ENCODE data around the gene USP28.
"Not testable (repeated sequence)": the region's sequence is repeated elsewhere in the genome, so short reads cannot be mapped to it uniquely, and the experiment has no call there.

Gene USP28

DNA sequence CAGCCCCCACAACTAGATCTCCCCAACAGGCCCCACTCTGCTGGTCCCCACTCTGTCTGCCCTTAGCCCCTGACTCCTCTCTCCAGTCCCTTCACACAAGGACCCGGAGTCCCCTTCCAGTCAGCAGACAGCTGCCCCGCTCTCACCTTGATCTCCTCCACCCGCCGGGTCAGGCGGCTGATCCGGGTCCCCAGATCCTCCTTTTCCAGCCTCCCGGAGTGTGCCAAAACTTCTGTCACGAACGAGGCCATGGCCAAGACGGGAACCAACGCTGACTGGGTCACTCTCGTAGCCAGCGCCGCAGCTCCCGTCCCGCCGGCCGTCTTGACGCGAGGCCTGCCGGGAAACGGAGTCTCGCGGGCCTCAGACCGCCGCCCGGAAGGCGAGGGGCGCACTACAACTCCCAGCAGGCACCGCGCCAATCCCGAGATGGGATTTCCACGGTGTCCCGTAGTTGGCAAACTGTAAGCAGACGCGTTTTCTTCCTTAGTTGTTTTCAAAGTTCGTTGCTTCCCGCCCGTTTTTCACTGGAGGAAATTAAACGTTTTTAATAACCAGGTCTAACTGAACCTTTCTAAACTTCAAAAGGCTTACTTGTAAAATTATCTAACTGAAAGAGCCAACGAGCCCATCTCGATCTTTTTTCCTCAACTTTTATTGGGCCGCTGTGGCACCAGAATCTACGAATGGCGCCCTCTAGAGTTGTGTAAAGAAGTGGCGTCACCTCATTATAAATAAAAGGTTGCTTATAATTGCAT lies 101.8 kb downstream of the USP28 start, which contains the start of gene ZW10:
Gene ZW10 (minus strand): TSS at position 277 of the 758 bp plus-strand sequence. CDS start 26 bp downstream, at position 251.
- ATAC-seq (ENCODE audit: low read depth) (peak; percentile 96), DNase-seq (ENCODE audit: low spot score) (peak; percentile 95)
- Histone ChIP-seq H3K9me3 (ENCODE audit: severe bottlenecking) (no peaks in the 10 kb centered on the region), H3K27ac (ENCODE audit: poor library complexity, severe bottlenecking) (peak within 1 kb of the TSS; percentile 22), H3K27me3 (ENCODE audit: insufficient read depth, poor library complexity, severe bottlenecking) (no peaks in the 10 kb centered on the region), H3K4me1 (ENCODE audit: insufficient read depth, poor library complexity, severe bottlenecking) (peaks cover 11% of the 10 kb centered on the region), H3K4me3 (ENCODE audit: severe bottlenecking) (peak within 1 kb of the TSS; percentile 63), H3K36me3 (ENCODE audit: low read depth) (peaks cover 22% of the 10 kb centered on the region)
- TF ChIP-seq, protein P1, sequence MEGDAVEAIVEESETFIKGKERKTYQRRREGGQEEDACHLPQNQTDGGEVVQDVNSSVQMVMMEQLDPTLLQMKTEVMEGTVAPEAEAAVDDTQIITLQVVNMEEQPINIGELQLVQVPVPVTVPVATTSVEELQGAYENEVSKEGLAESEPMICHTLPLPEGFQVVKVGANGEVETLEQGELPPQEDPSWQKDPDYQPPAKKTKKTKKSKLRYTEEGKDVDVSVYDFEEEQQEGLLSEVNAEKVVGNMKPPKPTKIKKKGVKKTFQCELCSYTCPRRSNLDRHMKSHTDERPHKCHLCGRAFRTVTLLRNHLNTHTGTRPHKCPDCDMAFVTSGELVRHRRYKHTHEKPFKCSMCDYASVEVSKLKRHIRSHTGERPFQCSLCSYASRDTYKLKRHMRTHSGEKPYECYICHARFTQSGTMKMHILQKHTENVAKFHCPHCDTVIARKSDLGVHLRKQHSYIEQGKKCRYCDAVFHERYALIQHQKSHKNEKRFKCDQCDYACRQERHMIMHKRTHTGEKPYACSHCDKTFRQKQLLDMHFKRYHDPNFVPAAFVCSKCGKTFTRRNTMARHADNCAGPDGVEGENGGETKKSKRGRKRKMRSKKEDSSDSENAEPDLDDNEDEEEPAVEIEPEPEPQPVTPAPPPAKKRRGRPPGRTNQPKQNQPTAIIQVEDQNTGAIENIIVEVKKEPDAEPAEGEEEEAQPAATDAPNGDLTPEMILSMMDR (IDR thresholded peaks at IDR 0.05; ENCODE audit: poor library complexity, severe bottlenecking): peak; percentile 98

GRCh38 chr11:113773092-113773415 lies 102.3 kb downstream of the USP28 start:
- ATAC-seq (ENCODE audit: low read depth) (peak; percentile 48), DNase-seq (ENCODE audit: low spot score) (no peak)
- peaks cover 27% of the 10 kb centered on the region for H3K36me3 ChIP-seq (ENCODE audit: low read depth)
- TF ChIP-seq, protein P1 (IDR thresholded peaks at IDR 0.05; ENCODE audit: poor library complexity, severe bottlenecking): no peak
- H3K9me3 ChIP-seq (ENCODE audit: severe bottlenecking): no peaks in the 10 kb centered on the region
- peaks cover 10% of the 10 kb centered on the region for H3K4me1 ChIP-seq (ENCODE audit: insufficient read depth, poor library complexity, severe bottlenecking)
- H3K27ac ChIP-seq (ENCODE audit: poor library complexity, severe bottlenecking): peak overlapping the region; percentile 22
- peak overlapping the region; percentile 63 for H3K4me3 ChIP-seq (ENCODE audit: severe bottlenecking)
- no peaks in the 10 kb centered on the region for H3K27me3 ChIP-seq (ENCODE audit: insufficient read depth, poor library complexity, severe bottlenecking)

DNA sequence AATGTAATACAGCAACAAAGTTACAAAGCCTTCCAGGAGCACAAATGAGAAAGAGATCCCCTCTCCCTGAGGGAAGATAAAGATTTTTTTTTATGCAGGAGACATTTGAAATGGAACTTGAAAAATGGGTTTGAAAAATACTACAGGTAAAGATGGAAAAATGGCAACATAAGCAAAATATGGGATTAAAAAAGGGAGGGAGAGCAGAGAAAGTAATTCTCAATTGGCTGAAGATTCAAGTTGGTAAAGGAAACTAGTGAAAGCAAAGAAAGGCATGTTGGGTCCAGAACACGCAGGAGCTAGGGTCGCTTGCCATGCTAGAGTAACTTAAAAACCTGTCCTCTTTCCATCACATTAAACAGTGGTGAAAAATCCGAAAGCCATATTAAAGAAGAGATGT lies 103.4 kb downstream of the USP28 start:
- TF ChIP-seq, protein P1 (IDR thresholded peaks at IDR 0.05; ENCODE audit: poor library complexity, severe bottlenecking): no peak
- DNase-seq (ENCODE audit: low spot score) (no peak), ATAC-seq (ENCODE audit: low read depth) (no peak)
- no peaks in the 10 kb centered on the region for H3K9me3 ChIP-seq (ENCODE audit: severe bottlenecking)
- H3K27ac ChIP-seq (ENCODE audit: poor library complexity, severe bottlenecking): no peak overlapping the region
- H3K4me3 ChIP-seq (ENCODE audit: severe bottlenecking): no peak overlapping the region
- peaks cover 4% of the 10 kb centered on the region for H3K4me1 ChIP-seq (ENCODE audit: insufficient read depth, poor library complexity, severe bottlenecking)
- H3K27me3 ChIP-seq (ENCODE audit: insufficient read depth, poor library complexity, severe bottlenecking): no peaks in the 10 kb centered on the region
- H3K36me3 ChIP-seq (ENCODE audit: low read depth): peaks cover 35% of the 10 kb centered on the region

GRCh38 chr11:113764527-113765219 lies 110.7 kb downstream of the USP28 start:
- no peak for DNase-seq (ENCODE audit: low spot score)
- H3K36me3 ChIP-seq (ENCODE audit: low read depth): peaks cover 75% of the 10 kb centered on the region
- H3K4me3 ChIP-seq (ENCODE audit: severe bottlenecking): no peak overlapping the region
- ATAC-seq (ENCODE audit: low read depth): no peak
- H3K27ac ChIP-seq (ENCODE audit: poor library complexity, severe bottlenecking): no peak overlapping the region
- H3K9me3 ChIP-seq (ENCODE audit: severe bottlenecking): no peaks in the 10 kb centered on the region
- TF ChIP-seq, protein P1 (IDR thresholded peaks at IDR 0.05; ENCODE audit: poor library complexity, severe bottlenecking): no peak
- no peaks in the 10 kb centered on the region for H3K4me1 ChIP-seq (ENCODE audit: insufficient read depth, poor library complexity, severe bottlenecking)
- H3K27me3 ChIP-seq (ENCODE audit: insufficient read depth, poor library complexity, severe bottlenecking): no peaks in the 10 kb centered on the region

GRCh38 chr11:113763040-113763439 lies 112.3 kb downstream of the USP28 start:
- not testable (repeated sequence) for DNase-seq (ENCODE audit: low spot score); H3K27ac ChIP-seq (ENCODE audit: poor library complexity, severe bottlenecking); H3K4me3 ChIP-seq (ENCODE audit: severe bottlenecking); H3K9me3 ChIP-seq (ENCODE audit: severe bottlenecking); H3K4me1 ChIP-seq (ENCODE audit: insufficient read depth, poor library complexity, severe bottlenecking); H3K27me3 ChIP-seq (ENCODE audit: insufficient read depth, poor library complexity, severe bottlenecking); ATAC-seq (ENCODE audit: low read depth)
- H3K36me3 ChIP-seq (ENCODE audit: low read depth): peaks cover 75% of the 10 kb centered on the region
